Thoracic aorta (tissue), 2 donors: Measurements from ENCODE around the gene TMEM119. TPM values are rescaled to one million over a fixed set of nuclear protein-coding genes. Genes with fewer than 3 reads are reported as not detected.
A peak's percentile ranks its signal among the peaks of the same experiment; 100 is the strongest.

Source experiments
- ATAC-seq: fragments of 150-250 bp; one replicate; pipeline ENCODE4 v1.8.0; 2017; ENCODE audit warnings: low read depth; ENCODE audit not compliant: insufficient number of reproducible peaks, low FRiP score
- DNase-seq: peaks from one replicate; pipeline ENCODE4 v3.0.0-alpha.2; 2020; ENCODE audit warnings: low spot score
- H3K27ac ChIP-seq, 2 donors: fragments of 200-600 bp; sonication (generic); 1 replicate in 1 of 2; 2 replicates in 1 of 2; pipeline ENCODE4 v1.5.1; 2016; ENCODE audit warnings: mild to moderate bottlenecking in 2 of 2, moderate library complexity in 2 of 2
- H3K27me3 ChIP-seq: fragments of 200-600 bp; sonication (generic); replicated peaks from 2 replicates; pipeline ENCODE4 v1.6.0; 2016; ENCODE audit warnings: mild to moderate bottlenecking; ENCODE audit not compliant: insufficient read depth
- H3K36me3 ChIP-seq: fragments of 200-600 bp; sonication (generic); one replicate; pipeline ENCODE4 v1.5.1; 2016
- H3K4me1 ChIP-seq, 2 donors: fragments of 200-600 bp; sonication (generic); 1 replicate in 1 of 2; 2 replicates in 1 of 2; pipeline versions ENCODE4 v1.5.1 to v1.6.0; 2016; ENCODE audit warnings: low read depth in 2 of 2, mild to moderate bottlenecking in 1 of 2; ENCODE audit not compliant: control insufficient read depth in 1 of 2
- H3K4me3 ChIP-seq: fragments of 200-600 bp; sonication (generic); 2 replicates; pipeline ENCODE4 v1.5.1; 2016; ENCODE audit warnings: mild to moderate bottlenecking
- H3K9me3 ChIP-seq: fragments of 200-600 bp; sonication (generic); 2 replicates; pipeline ENCODE4 v1.5.1; 2016
- CTCF ChIP-seq: fragments of 200-600 bp; sonication (generic); IDR thresholded peaks from one replicate; pipeline ENCODE4 v1.5.1; 2019; ENCODE audit warnings: antibody characterized with exemption
- total RNA-seq, 2 donors: library from RNA; depleted of rRNA; stranded (reverse); fragments of >200 nt; gene quantifications; one replicate each; pipeline versions ENCODE4 v1.1.0 to v1.2.3, GENCODE V29; 2016

Gene TMEM119
- total RNA-seq, 2 donors from 2014 or later, result 4.1 to 4.6 TPM

DNA sequence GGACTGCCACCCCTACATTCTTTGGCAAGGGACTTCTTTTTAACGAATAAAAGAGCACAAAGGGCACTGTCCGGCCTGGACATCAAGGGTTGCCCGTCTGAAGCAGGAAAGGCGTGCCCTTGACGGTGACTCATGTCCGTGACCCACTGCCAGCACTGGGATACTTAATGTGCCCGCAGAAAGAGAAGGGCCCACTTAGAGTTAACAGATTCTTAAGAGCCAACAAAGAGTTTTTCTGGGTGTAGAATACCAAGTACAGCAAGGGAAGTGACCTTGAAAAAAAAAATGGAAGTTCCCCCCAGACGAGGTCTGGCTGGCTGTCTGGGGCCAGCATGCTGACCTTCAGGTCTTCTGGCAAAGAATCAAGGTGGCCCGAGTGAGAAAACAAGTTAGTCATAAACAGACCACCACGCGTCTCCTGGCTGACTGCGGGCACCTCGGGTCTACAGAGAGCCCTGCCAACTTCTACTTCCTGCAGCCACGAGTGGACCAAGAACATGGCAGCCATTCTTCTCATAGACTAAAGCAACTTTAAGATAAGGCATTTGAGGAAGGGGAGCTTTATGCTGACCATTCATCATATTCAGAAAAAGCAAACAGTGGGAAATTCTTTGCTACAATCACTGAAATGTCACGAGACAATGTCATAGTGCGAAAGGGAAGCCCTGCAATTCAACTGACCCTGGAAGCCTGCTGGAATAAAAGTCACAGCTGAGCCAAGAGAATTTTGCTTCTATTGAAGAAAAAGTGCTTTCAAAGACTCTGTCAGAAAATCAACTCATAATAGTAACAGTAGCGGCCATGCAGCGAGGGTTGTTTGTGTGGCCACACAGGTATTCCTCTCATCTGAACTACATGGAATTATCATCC, 46.3 kb upstream of the TMEM119 start:
- peaks cover 23 to 42% of the 10 kb centered on the region in 2 donors for H3K4me1 ChIP-seq
- H3K9me3 ChIP-seq, result no peaks in the 10 kb centered on the region
- H3K27ac ChIP-seq, result peak overlapping the region; percentile 21 to 67
- no peak for TF ChIP-seq CTCF
- peaks cover 24% of the 10 kb centered on the region for H3K36me3 ChIP-seq
- ATAC-seq (peak; percentile 21), DNase-seq (no peak)
- no peaks in the 10 kb centered on the region for H3K27me3 ChIP-seq
- H3K4me3 ChIP-seq, result peak overlapping the region; percentile 23

GRCh38 chr12:108642899-108643654, 45.2 kb upstream of the TMEM119 start:
- no peak overlapping the region for H3K4me3 ChIP-seq
- H3K27ac ChIP-seq, result peak overlapping the region in 1 of 2 donors; percentile 67
- no peaks in the 10 kb centered on the region for H3K9me3 ChIP-seq
- ATAC-seq, result no peak
- no peaks in the 10 kb centered on the region for H3K27me3 ChIP-seq
- DNase-seq, result no peak
- peaks cover 29 to 52% of the 10 kb centered on the region in 2 donors for H3K4me1 ChIP-seq
- peaks cover 16% of the 10 kb centered on the region for H3K36me3 ChIP-seq
- no peak for TF ChIP-seq CTCF

DNA sequence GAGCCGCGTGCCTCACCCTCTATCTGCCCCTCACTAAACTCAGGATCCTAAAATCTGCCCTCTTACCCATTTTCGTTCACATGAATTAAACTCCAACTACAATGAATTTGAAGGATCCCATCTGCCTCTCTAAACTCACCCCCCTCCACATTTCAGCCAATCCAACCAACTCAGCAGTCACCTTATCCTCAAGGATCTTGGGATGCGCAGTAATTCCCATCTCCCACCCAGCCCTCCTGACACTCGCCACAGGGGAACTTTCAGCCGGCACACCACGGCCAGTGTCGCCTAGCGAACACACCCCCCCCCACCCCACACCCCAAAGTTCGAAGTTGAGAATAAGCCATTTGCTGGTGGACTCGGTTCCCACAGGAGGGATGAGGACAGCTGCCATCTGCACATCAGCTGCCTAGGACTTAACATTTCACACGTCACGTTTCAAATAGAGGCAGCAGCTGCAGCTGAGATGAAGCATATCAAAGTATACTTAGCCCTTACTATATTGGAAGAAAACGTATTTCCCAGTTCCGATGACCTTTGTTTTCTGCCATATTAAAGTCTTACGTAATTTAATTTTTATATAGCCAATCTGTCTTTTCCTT, 44.5 kb upstream of the TMEM119 start:
- H3K36me3 ChIP-seq, result peaks cover 10% of the 10 kb centered on the region
- DNase-seq, result no peak
- H3K27ac ChIP-seq, result no peak overlapping the region
- no peak for ATAC-seq
- no peaks in the 10 kb centered on the region for H3K27me3 ChIP-seq
- H3K4me3 ChIP-seq, result no peak overlapping the region
- H3K4me1 ChIP-seq, result peaks cover 36 to 53% of the 10 kb centered on the region in 2 donors
- no peaks in the 10 kb centered on the region for H3K9me3 ChIP-seq
- no peak for TF ChIP-seq CTCF

DNA sequence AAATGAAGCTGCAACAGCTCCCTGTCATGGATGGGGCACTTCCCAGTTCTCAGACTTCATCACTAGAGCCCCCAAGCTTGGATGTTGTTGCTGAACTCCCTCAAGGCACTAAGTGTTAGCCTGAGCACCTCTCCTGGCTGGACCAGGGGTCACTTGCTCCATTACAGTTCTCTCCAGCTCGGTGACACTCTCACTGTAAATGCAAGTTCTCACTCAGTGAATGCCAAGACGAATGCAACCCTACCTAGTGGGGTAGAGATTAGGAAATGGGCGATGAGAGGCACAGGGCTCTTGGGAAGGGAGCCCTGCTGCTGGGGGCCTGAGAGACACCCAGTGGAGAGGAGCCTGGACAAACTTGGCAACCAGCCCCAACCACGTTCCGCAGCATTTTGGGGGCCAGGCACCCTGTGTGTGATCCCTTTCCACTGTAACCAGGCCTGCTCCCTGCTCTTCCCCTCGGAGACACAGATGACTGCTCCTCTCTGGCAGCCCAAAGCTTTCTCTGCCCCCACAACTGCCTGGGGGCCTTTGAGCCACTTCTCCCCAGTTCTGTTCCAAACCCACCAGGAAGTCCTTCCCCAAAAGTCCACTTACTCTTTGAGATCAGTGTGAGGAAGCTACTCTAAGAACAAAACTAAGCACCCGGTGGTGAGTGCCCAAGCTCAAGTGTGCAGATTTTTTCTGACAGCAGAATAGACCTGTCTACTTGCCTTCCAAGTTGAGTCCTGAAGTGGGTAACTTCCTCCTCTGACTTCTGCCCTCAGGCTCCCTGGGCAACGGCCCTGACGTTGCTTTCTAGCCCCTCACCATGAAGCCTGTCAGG, 43.8 kb upstream of the TMEM119 start:
- Histone ChIP-seq H3K4me3 (no peak overlapping the region), H3K27me3 (no peaks in the 10 kb centered on the region), H3K9me3 (no peaks in the 10 kb centered on the region), H3K27ac (peak overlapping the region in 1 of 2 donors; percentile 37), H3K4me1 (peaks cover 29 to 48% of the 10 kb centered on the region in 2 donors), H3K36me3 (peaks cover 10% of the 10 kb centered on the region)
- no peak for TF ChIP-seq CTCF
- ATAC-seq (no peak), DNase-seq (no peak)
